ENCODE results near the gene LIMS2.
A peak's percentile ranks its signal among the peaks of the same experiment; 100 is the strongest.

LIMS2 gene

GRCh38 chr2:127700527-127701192 lies 25.3 kb upstream of the LIMS2 start:
- peak in 1 of 2 donors; percentile 9 for DNase-seq

GRCh38 chr2:127698553-127699355 lies 23.4 kb upstream of the LIMS2 start:
- DNase-seq, result no peak

GRCh38 chr2:127697482-127698180 lies 22.3 kb upstream of the LIMS2 start:
- DNase-seq, result no peak

GRCh38 chr2:127695491-127696472 lies 20.5 kb upstream of the LIMS2 start:
- DNase-seq, result no peak

GRCh38 chr2:127694986-127695385 lies 19.7 kb upstream of the LIMS2 start:
- no peak for DNase-seq

- DNase-seq, result no peak
These were observed 15.4 kb upstream of the LIMS2 start for GRCh38 chr2:127690696-127691095.

- no peak for DNase-seq
These were observed 13.1 kb upstream of the LIMS2 start for GRCh38 chr2:127688405-127688804.

- no peak for DNase-seq
These were observed 10.2 kb upstream of the LIMS2 start for GRCh38 chr2:127685410-127686080.

- DNase-seq, result no peak
These were observed 8.4 kb upstream of the LIMS2 start for GRCh38 chr2:127683757-127684156.

GRCh38 chr2:127683056-127683455 lies 7.7 kb upstream of the LIMS2 start:
- no peak for DNase-seq

GRCh38 chr2:127681976-127682857 lies 6.9 kb upstream of the LIMS2 start:
- no peak for DNase-seq

- no peak for DNase-seq
These were observed 6.0 kb upstream of the LIMS2 start for GRCh38 chr2:127681288-127681804.

- no peak for DNase-seq
These were observed 5.5 kb upstream of the LIMS2 start for GRCh38 chr2:127680706-127681287.

GRCh38 chr2:127679680-127680361 lies 4.5 kb upstream of the LIMS2 start:
- DNase-seq, result no peak

GRCh38 chr2:127678991-127679390 lies 3.7 kb upstream of the LIMS2 start:
- no peak for DNase-seq

- DNase-seq, result no peak
These were observed 3.2 kb upstream of the LIMS2 start for GRCh38 chr2:127678531-127678930.

GRCh38 chr2:127676906-127677305 lies 1.6 kb upstream of the LIMS2 start:
- no peak for DNase-seq

GRCh38 chr2:127674241-127675209 lies 805 bp downstream of the LIMS2 start:
- no peak for DNase-seq

Data from stimulated activated CD4-positive, alpha-beta T cell treated with anti-CD3 and anti-CD28 coated beads, Interleukin-2, amount 100 ng/mL, for 48 hours (primary cell).